GM12873 (cell line): ENCODE data around the gene SPNS2.
A peak's percentile ranks its signal among the peaks of the same experiment; 100 is the strongest.

ENCODE experiments used
- TF ChIP-seq, protein P1 (sequence below): IDR thresholded peaks from 2 replicates; pipeline ENCODE4 v1.5.1; 2012; ENCODE audit warnings: low read depth, mild to moderate bottlenecking, moderate library complexity, low read length, control low read depth; ENCODE audit not compliant: insufficient read depth; ENCODE audit errors: missing control alignments

The SPNS2 gene

DNA sequence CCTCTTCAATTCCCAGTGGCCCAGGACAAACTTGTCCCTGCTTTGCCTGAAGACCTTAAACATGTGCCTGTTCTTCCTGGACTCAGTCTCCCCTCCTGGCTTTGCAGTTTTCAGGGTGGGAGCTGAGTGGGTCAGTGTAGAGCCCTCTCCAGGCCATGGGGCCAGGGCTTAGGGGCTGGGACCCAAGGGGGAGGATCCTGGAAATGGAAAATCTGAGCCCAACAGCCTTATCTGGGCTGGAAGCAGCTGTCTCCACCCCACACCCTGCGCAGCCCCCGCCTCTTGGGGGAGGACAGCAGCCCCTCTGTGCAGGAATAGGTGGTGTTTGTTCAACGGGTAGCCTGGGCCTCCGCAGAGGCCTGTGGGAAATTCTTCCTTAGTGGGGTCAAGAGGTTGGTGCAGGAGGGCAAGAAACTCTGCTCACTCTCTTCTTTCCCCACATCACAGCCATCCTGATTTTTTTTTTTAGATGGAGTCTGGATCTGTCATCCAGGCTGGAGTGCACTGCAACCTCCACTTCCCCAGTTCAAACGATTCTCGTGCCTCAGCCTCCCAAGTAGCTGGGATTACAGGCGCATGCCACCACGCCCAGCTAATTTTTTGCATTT is 78.8 kb downstream of the SPNS2 start:
- TF ChIP-seq, protein P1, sequence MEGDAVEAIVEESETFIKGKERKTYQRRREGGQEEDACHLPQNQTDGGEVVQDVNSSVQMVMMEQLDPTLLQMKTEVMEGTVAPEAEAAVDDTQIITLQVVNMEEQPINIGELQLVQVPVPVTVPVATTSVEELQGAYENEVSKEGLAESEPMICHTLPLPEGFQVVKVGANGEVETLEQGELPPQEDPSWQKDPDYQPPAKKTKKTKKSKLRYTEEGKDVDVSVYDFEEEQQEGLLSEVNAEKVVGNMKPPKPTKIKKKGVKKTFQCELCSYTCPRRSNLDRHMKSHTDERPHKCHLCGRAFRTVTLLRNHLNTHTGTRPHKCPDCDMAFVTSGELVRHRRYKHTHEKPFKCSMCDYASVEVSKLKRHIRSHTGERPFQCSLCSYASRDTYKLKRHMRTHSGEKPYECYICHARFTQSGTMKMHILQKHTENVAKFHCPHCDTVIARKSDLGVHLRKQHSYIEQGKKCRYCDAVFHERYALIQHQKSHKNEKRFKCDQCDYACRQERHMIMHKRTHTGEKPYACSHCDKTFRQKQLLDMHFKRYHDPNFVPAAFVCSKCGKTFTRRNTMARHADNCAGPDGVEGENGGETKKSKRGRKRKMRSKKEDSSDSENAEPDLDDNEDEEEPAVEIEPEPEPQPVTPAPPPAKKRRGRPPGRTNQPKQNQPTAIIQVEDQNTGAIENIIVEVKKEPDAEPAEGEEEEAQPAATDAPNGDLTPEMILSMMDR = no peak

- TF ChIP-seq, protein P1 = no peak
These were observed 81.0 kb downstream of the SPNS2 start for GRCh38 chr17:4579678-4580077.

GRCh38 chr17:4580291-4580690 is 81.6 kb downstream of the SPNS2 start:
- TF ChIP-seq, protein P1 = no peak

DNA sequence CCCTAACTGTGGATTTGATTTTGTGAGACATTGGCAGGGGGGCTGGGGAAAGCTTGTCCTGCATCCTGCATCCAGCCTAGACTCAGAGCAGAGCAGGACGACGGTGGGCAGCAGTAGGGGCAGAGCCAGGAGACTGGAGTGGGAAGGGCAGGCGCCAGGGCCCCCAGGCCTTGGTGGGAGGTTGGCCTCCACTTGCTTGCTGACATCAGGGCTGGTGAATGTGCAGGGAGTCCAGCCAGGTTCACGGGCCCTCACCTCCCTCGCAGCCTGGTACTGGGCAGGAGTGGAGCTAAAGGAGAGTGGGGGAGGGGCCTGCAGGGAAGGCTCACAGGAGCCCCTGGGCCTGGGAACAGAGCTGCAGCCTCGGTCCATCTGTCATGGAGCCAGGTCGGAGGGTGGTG is 83.4 kb downstream of the SPNS2 start:
- TF ChIP-seq, protein P1 = no peak

- TF ChIP-seq, protein P1 = no peak
These were observed 84.0 kb downstream of the SPNS2 start for GRCh38 chr17:4582691-4583090.

DNA sequence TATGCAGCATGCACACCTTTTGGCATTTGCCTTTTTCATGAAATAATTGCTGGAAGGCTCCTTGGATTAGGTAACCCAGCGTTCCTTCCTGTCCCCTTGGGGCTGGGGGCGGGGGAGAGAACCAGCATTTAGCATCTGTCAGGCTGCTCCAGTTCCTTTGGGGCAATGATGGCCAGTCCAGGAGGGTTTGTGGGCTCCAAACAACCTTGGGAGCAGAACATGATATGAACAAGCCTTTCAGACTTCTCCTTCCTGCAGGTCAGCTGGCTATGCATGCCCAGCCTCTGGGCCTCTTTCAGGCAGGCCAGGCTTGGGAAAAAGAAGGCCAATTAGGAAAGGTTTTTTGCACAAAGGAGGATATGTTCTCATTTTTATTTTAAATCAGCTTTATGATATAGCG is 84.5 kb downstream of the SPNS2 start:
- TF ChIP-seq, protein P1 = no peak

DNA sequence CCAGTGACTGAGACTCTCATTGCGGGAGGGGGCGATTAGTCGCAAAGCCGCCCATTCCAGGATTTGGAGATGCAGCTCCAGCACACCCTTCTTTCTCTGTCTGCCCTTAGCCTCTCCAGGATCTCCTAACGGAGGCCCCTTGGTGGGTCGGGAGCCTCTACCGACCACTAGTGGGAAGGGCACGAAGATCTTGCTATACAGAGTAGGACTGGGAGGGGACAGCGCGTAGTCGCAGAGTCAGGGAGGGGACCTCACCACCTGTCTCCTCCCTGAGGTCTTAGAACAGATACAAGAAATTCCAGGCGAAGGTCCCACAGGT is 85.1 kb downstream of the SPNS2 start:
- TF ChIP-seq, protein P1 = peak; percentile 26
